Measurements from ENCODE around the gene DCUN1D4. TPM values are rescaled to one million over a fixed set of nuclear protein-coding genes. Genes with fewer than 3 reads are reported as not detected.
"Not testable (repeated sequence)": the region's sequence is repeated elsewhere in the genome, so short reads cannot be mapped to it uniquely, and the experiment has no call there.

DCUN1D4 gene
- total RNA-seq, 1 experiment from 2014 or later: 50.2 TPM

DNA sequence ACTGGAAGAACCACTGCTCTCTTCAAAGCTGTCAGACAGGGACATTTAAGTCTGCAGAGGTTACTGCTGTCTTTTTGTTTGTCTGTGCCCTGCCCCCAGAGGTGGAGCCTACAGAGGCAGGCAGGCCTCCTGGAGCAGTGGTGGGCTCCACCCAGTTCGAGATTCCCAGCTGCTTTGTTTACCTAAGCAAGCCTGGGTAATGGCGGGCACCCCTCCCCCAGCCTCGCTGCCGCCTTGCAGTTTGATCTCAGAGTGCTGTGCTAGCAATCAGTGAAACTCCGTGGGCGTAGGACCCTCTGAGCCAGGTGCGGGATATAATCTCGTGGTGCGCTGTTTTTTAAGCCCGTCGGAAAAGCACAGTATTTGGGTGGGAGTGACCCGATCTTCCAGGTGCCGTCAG, 97.5 kb downstream of the DCUN1D4 start:
- DNase-seq (ENCODE audit: low read depth, low spot score); CTCF ChIA-PET; H3K4me1 ChIP-seq (ENCODE audit: control insufficient read depth in 1 of 2, insufficient read depth in 2 of 2, low read length in 2 of 2); H3K4me3 ChIP-seq (replicated peaks in 1 of 2; ENCODE audit: low read depth in 1 of 2, low read length in 2 of 2); H3K9me3 ChIP-seq (ENCODE audit: control insufficient read depth in 1 of 2, insufficient read depth in 1 of 2, low read depth in 1 of 2, low read length in 2 of 2); H3K36me3 ChIP-seq (ENCODE audit: control insufficient read depth in 1 of 2, insufficient read depth in 2 of 2, low read length in 2 of 2); BruUV-seq (replicated peaks); H3K27me3 ChIP-seq (ENCODE audit: insufficient read depth, low read length); H3K4me2 ChIP-seq (ENCODE audit: low read length); H3K27ac ChIP-seq (ENCODE audit: low read depth, low read length); H3K9ac ChIP-seq (ENCODE audit: low read length); H4K20me1 ChIP-seq (ENCODE audit: insufficient read depth); RAD21 ChIA-PET (ENCODE audit: low non-redundant PET in 1 of 2, low total read pairs in 2 of 2, uncharacterized antibody in 2 of 2, unreplicated experiment in 2 of 2); POLR2A ChIA-PET; H3K9me2 ChIP-seq (ENCODE audit: insufficient read depth); H2AFZ ChIP-seq (ENCODE audit: low read depth, low read length, poor library complexity, severe bottlenecking); H3K79me2 ChIP-seq (ENCODE audit: insufficient read depth, low read length); intact Hi-C loops (cut with micrococcal nuclease); ATAC-seq: not testable (repeated sequence)

DNA sequence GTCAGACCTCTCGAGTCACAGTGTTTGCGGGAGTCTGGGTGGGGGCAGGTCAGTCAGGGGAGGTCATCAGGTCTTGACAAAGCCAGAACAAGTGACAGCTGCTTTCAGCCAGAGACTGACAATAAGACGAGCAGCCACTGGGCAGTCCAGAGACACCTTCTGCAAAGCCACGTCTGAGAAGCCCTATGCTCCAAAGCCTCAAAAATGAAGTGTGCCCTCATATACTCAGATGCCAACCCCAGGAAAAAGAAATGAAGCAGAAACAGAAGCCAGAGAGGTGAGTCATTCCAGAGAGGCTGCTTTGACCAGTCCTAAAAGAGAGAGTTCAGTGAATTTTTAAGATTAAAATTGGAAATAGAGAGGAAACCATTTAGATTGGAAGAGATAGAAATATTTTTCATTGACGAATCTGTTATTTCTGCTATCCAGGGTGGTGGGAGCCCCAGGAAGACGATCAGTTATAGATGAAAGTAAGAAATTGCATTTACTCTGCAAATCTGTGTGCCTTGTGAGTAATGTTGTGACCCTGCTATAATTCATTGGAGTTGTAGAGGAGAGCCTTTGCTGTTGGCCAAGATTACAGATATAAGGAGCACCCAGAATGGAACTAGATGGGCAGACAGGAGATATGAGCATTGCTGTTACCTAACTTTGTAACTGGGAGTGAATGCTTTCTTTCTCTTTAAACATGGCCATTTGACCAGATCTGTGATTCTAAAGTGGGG, 99.3 kb downstream of the DCUN1D4 start:
- Histone ChIP-seq H3K9me3 (ENCODE audit: control insufficient read depth in 1 of 2, insufficient read depth in 1 of 2, low read depth in 1 of 2, low read length in 2 of 2) (no peaks in the 10 kb centered on the region), H3K9ac (ENCODE audit: low read length) (no peak overlapping the region), H3K27me3 (ENCODE audit: insufficient read depth, low read length) (no peaks in the 10 kb centered on the region), H2AFZ (ENCODE audit: low read depth, low read length, poor library complexity, severe bottlenecking) (no peak overlapping the region), H3K9me2 (ENCODE audit: insufficient read depth) (no peaks in the 10 kb centered on the region), H3K36me3 (ENCODE audit: control insufficient read depth in 1 of 2, insufficient read depth in 2 of 2, low read length in 2 of 2) (no peaks in the 10 kb centered on the region), H3K79me2 (ENCODE audit: insufficient read depth, low read length) (no peaks in the 10 kb centered on the region), H4K20me1 (ENCODE audit: insufficient read depth) (no peaks in the 10 kb centered on the region), H3K4me2 (ENCODE audit: low read length) (no peak overlapping the region), H3K4me3 (replicated peaks in 1 of 2; ENCODE audit: low read depth in 1 of 2, low read length in 2 of 2) (no peak overlapping the region), H3K4me1 (ENCODE audit: control insufficient read depth in 1 of 2, insufficient read depth in 2 of 2, low read length in 2 of 2) (no peaks in the 10 kb centered on the region), H3K27ac (ENCODE audit: low read depth, low read length) (no peak overlapping the region)
- no peak for TF ChIP-seq POLR2AphosphoS5 (IDR thresholded peaks at IDR 0.05; ENCODE audit: low read depth, low read length)
- TF ChIP-seq RAD21 (IDR thresholded peaks at IDR 0.05; ENCODE audit: low read depth): no peak
- TF ChIP-seq, protein P1, sequence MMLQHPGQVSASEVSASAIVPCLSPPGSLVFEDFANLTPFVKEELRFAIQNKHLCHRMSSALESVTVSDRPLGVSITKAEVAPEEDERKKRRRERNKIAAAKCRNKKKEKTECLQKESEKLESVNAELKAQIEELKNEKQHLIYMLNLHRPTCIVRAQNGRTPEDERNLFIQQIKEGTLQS (IDR thresholded peaks at IDR 0.05): no peak
- TF ChIP-seq POLR2A (IDR thresholded peaks at IDR 0.05; ENCODE audit: borderline replicate concordance, extremely low read depth, insufficient read depth, insufficient read length): no peak
- intact Hi-C loops (cut with micrococcal nuclease): no loop called here
- BruUV-seq (replicated peaks): no TSS peak
- CTCF ChIA-PET: no interaction called here
- POLR2A ChIA-PET: no interaction called here
- DNase-seq (ENCODE audit: low read depth, low spot score) (no peak), ATAC-seq (no peak)
- RAD21 ChIA-PET (ENCODE audit: low non-redundant PET in 1 of 2, low total read pairs in 2 of 2, uncharacterized antibody in 2 of 2, unreplicated experiment in 2 of 2): no interaction called here
